Keratinocyte (primary cell): ENCODE results near the gene DCP1A. TPM values are rescaled to one million over a fixed set of nuclear protein-coding genes. Genes with fewer than 3 reads are reported as not detected.

Source experiments
- DNase-seq: peaks from one replicate; pipeline ENCODE4 v3.0.0-alpha.2; 2011; ENCODE audit warnings: low read depth, missing footprints, low spot score
- FAIRE-seq: peaks from 2 replicates; lab custom pipeline; 2011; peaks lifted over from hg19 to GRCh38; lab: Jason Lieb, UNC
- H2AFZ ChIP-seq: 2 replicates; pipeline ENCODE4 v1.6.0; 2012; ENCODE audit warnings: low read length, control low read depth, inconsistent platforms; ENCODE audit not compliant: control insufficient read depth
- H3K27ac ChIP-seq: 2 replicates; pipeline ENCODE4 v1.5.1; 2011; ENCODE audit warnings: low read length; ENCODE audit not compliant: control insufficient read depth, insufficient read depth
- H3K27me3 ChIP-seq: 3 replicates; pipeline ENCODE4 v1.6.0; 2011; ENCODE audit warnings: low read length; ENCODE audit not compliant: control insufficient read depth, insufficient read depth; ENCODE audit errors: extremely low read depth
- H3K36me3 ChIP-seq, 2 experiments: 2 replicates in 1 of 2; 3 replicates in 1 of 2; pipeline ENCODE4 v1.5.1; 2011; ENCODE audit warnings: low read length in 2 of 2, mild to moderate bottlenecking in 1 of 2; ENCODE audit not compliant: control insufficient read depth in 2 of 2, insufficient read depth in 2 of 2; ENCODE audit errors: extremely low read depth in 1 of 2
- H3K4me1 ChIP-seq: 3 replicates; pipeline ENCODE4 v1.5.1; 2011; ENCODE audit warnings: low read length; ENCODE audit not compliant: control insufficient read depth, insufficient read depth; ENCODE audit errors: extremely low read depth
- H3K4me2 ChIP-seq: 3 replicates; pipeline ENCODE4 v1.6.0; 2011; ENCODE audit warnings: low read depth, low read length; ENCODE audit not compliant: control insufficient read depth, insufficient read depth; ENCODE audit errors: extremely low read depth
- H3K4me3 ChIP-seq, 3 experiments: fragments of 200-600 bp in 1 of 3; sonication (generic) in 1 of 3; 2 replicates in 2 of 3; 3 replicates in 1 of 3; pipeline ENCODE4 v1.5.1; 2011 to 2016; ENCODE audit warnings: low read length in 3 of 3, mild to moderate bottlenecking in 3 of 3, control low read depth in 2 of 3, inconsistent platforms in 1 of 3, low read depth in 1 of 3, mixed read lengths in 1 of 3, mixed run types in 1 of 3, moderate library complexity in 1 of 3; ENCODE audit not compliant: control insufficient read depth in 2 of 3, insufficient read depth in 2 of 3; ENCODE audit errors: extremely low read depth in 1 of 3
- H3K79me2 ChIP-seq: 2 replicates; pipeline ENCODE4 v1.6.0; 2012; ENCODE audit warnings: low read length; ENCODE audit not compliant: control insufficient read depth, insufficient read depth
- H3K9ac ChIP-seq: 3 replicates; pipeline ENCODE4 v1.6.0; 2011; ENCODE audit warnings: low read length; ENCODE audit not compliant: control insufficient read depth, insufficient read depth; ENCODE audit errors: extremely low read depth
- H3K9me1 ChIP-seq: 3 replicates; pipeline ENCODE4 v1.6.0; 2011; ENCODE audit warnings: low read length; ENCODE audit not compliant: control insufficient read depth, insufficient read depth; ENCODE audit errors: extremely low read depth
- H3K9me3 ChIP-seq: 2 replicates; pipeline ENCODE4 v1.5.1; 2012; ENCODE audit warnings: low read depth, low read length; ENCODE audit not compliant: control insufficient read depth
- H4K20me1 ChIP-seq: 3 replicates; pipeline ENCODE4 v1.6.0; 2011; ENCODE audit warnings: low read length; ENCODE audit not compliant: control insufficient read depth, insufficient read depth; ENCODE audit errors: extremely low read depth
- CTCF ChIP-seq, 3 experiments: IDR thresholded peaks in 1 of 3; conservative IDR thresholded peaks in 1 of 3; optimal IDR thresholded peaks in 1 of 3; 2 replicates in 2 of 3; 3 replicates in 1 of 3; pipeline versions ENCODE3 to v1.5.1; 2011; ENCODE audit warnings: low read length in 3 of 3, mild to moderate bottlenecking in 3 of 3, moderate library complexity in 2 of 3, control low read depth in 1 of 3, inconsistent platforms in 1 of 3; ENCODE audit not compliant: insufficient read depth in 2 of 3; ENCODE audit errors: extremely low read depth in 1 of 3
- EZH2 ChIP-seq: IDR thresholded peaks from one replicate; pipeline ENCODE4 v1.6.1; 2012; ENCODE audit warnings: inconsistent platforms, mild to moderate bottlenecking, low read length, moderate library complexity
- dilution Hi-C: fragments of 300-500 bp; cut with MboI; formaldehyde crosslinking; loops from one replicate; pipeline ENCODE4 v1.7.0; 2020; ENCODE audit warnings: low sequenced_read_pairs; ENCODE audit not compliant: extremely low pct_ligation_motif_present
- polyA minus RNA-seq, 3 experiments: library from RNA; depleted of rRNA, polyadenylated mRNA; stranded (reverse); fragments of >200 nt; gene quantifications; 1 replicate in 1 of 3; 2 replicates in 1 of 3; 3 replicates in 1 of 3; pipeline ENCODE4 v1.2.3, GENCODE V29; 2011
- polyA plus RNA-seq, 5 experiments: library from polyadenylated mRNA; depleted of rRNA in 3 of 5; stranded (reverse) in 3 of 5; stranded (forward) in 1 of 5; unstranded in 1 of 5; fragments of >200 nt; gene quantifications; 1 replicate in 1 of 5; 2 replicates in 3 of 5; 3 replicates in 1 of 5; pipeline versions ENCODE4 v1.2.1 to v1.2.3, GENCODE V29; 2011 to 2012; ENCODE audit warnings: missing spikeins in 2 of 5, low read depth in 1 of 5, low replicate concordance in 1 of 5

The DCP1A gene
- polyA plus RNA-seq (15.0 to 16.1 TPM (median 15.9 TPM) in 3 replicates), polyA minus RNA-seq (25.3 to 47.3 TPM (median 45.0 TPM) in 3 replicates)
- 14.2 TPM for polyA plus RNA-seq (2011; ENCODE audit: low read depth)
- polyA plus RNA-seq (2011; cell fraction: cytosol; rRNA removed): 7.0 and 9.6 TPM in 2 replicates
- 22.2 and 22.6 TPM in 2 replicates for polyA plus RNA-seq (2011; cell fraction: nucleus; rRNA removed)
- 9.0 and 10.1 TPM in 2 replicates for polyA plus RNA-seq (2012; ENCODE audit: low replicate concordance)
- polyA minus RNA-seq (2011; cell fraction: cytosol; rRNA and poly(A)+ RNA removed): 15.7 TPM
- 37.1 and 37.2 TPM in 2 replicates for polyA minus RNA-seq (2011; cell fraction: nucleus; rRNA and poly(A)+ RNA removed)

- Histone ChIP-seq H3K27me3 (no peaks in the 10 kb centered on the region), H3K9ac (peak within 1 kb of the TSS; percentile 95), H3K27ac (peak within 1 kb of the TSS; percentile 90), H4K20me1 (no peaks in the 10 kb centered on the region), H2AFZ (peak within 1 kb of the TSS; percentile 95), H3K36me3 (peaks cover 0 to under 1% of the 10 kb centered on the region in 2 experiments), H3K4me3 (peak within 1 kb of the TSS; percentile 86 to 91 (median 87)), H3K79me2 (peaks cover 43% of the 10 kb centered on the region), H3K4me1 (no peaks in the 10 kb centered on the region), H3K4me2 (peak within 1 kb of the TSS; percentile 89), H3K9me3 (no peaks in the 10 kb centered on the region), H3K9me1 (no peaks in the 10 kb centered on the region)
- peak; percentile 60 for DNase-seq
- TF ChIP-seq EZH2 (no peak), CTCF (optimal IDR thresholded peaks at IDR 0.05 in 1 of 3, IDR thresholded peaks at IDR 0.05 in 1 of 3, conservative IDR thresholded peaks at IDR 0.05 in 1 of 3; ENCODE audit: extremely low read depth in 1 of 3, insufficient read depth in 2 of 3, low read length in 3 of 3) (no peak)
- dilution Hi-C loops: no loop called here
- FAIRE-seq: peak; percentile 85
Observed at GRCh38 chr3:53347261-53348064, at the start of gene DCP1A. Gene DCP1A, minus strand, starts transcription at chr3:53347543. Its CDS starts 26 bp downstream, at chr3:53347517.

GRCh38 chr3:53384465-53385423, 37.4 kb upstream of the DCP1A start:
- no peak for TF ChIP-seq CTCF (optimal IDR thresholded peaks at IDR 0.05 in 1 of 3, IDR thresholded peaks at IDR 0.05 in 1 of 3, conservative IDR thresholded peaks at IDR 0.05 in 1 of 3; ENCODE audit: extremely low read depth in 1 of 3, insufficient read depth in 2 of 3, low read length in 3 of 3)
- TF ChIP-seq EZH2: no peak
- dilution Hi-C loops: no loop called here

More at GRCh38 chr3:53384465-53385423, 37.4 kb upstream of the DCP1A start:
- DNase-seq (no peak), FAIRE-seq (no peak)
- Histone ChIP-seq H3K4me3 (no peak overlapping the region), H3K27me3 (no peaks in the 10 kb centered on the region), H3K4me2 (no peak overlapping the region), H3K36me3 (no peaks in the 10 kb centered on the region), H3K9me1 (no peaks in the 10 kb centered on the region), H3K79me2 (no peaks in the 10 kb centered on the region), H3K27ac (no peak overlapping the region), H2AFZ (no peak overlapping the region), H3K4me1 (no peaks in the 10 kb centered on the region), H3K9me3 (no peaks in the 10 kb centered on the region), H3K9ac (no peak overlapping the region), H4K20me1 (no peaks in the 10 kb centered on the region)
